Esophagus squamous epithelium (tissue), 4 donors: ENCODE results near the gene SCAF1.

Experiments used
- POLR2A ChIP-seq, 4 donors: fragments of 450-650 bp; IDR thresholded peaks; one replicate each; pipeline ENCODE4 v1.6.1; 2017; ENCODE audit warnings: antibody characterized with exemption in 4 of 4, mild to moderate bottlenecking in 4 of 4, moderate library complexity in 3 of 4
- TF ChIP-seq, protein P1 (sequence below), 6 experiments: fragments of 450-650 bp in 4 of 6; fragments of 200-600 bp in 2 of 6; sonication (generic) in 2 of 6; IDR thresholded peaks; one replicate each; pipeline ENCODE4 v1.5.1; 2016 to 2019; ENCODE audit warnings: antibody characterized with exemption in 6 of 6, mild to moderate bottlenecking in 4 of 6, moderate library complexity in 4 of 6

DNA sequence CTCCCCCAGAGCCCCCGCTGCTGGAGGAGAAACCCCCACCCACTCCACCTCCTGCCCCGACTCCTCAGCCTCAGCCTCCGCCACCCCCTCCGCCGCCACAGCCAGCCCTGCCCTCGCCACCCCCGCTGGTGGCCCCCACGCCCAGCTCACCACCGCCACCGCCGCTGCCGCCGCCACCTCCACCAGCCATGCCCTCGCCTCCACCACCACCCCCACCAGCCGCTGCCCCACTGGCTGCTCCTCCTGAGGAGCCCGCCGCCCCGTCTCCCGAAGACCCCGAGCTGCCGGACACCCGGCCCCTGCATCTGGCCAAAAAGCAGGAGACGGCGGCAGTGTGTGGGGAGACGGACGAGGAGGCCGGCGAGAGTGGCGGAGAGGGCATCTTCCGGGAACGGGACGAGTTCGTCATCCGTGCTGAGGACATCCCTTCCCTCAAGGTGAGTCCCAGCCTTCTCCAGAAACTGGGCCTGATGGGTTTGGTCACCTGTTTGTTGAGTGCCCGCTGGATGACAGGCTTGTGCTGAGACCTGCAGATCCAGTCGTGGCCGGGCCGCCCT, 40.4 kb upstream of the SCAF1 start:
- TF ChIP-seq, protein P1, sequence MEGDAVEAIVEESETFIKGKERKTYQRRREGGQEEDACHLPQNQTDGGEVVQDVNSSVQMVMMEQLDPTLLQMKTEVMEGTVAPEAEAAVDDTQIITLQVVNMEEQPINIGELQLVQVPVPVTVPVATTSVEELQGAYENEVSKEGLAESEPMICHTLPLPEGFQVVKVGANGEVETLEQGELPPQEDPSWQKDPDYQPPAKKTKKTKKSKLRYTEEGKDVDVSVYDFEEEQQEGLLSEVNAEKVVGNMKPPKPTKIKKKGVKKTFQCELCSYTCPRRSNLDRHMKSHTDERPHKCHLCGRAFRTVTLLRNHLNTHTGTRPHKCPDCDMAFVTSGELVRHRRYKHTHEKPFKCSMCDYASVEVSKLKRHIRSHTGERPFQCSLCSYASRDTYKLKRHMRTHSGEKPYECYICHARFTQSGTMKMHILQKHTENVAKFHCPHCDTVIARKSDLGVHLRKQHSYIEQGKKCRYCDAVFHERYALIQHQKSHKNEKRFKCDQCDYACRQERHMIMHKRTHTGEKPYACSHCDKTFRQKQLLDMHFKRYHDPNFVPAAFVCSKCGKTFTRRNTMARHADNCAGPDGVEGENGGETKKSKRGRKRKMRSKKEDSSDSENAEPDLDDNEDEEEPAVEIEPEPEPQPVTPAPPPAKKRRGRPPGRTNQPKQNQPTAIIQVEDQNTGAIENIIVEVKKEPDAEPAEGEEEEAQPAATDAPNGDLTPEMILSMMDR (IDR thresholded peaks at IDR 0.05): no peak
- no peak for TF ChIP-seq POLR2A (IDR thresholded peaks at IDR 0.05)
